GM12874 (cell line): ENCODE data around the gene ADGRG1.

ENCODE experiments used
- TF ChIP-seq, protein P1 (sequence below): IDR thresholded peaks from 2 replicates; pipeline ENCODE4 v1.5.1; 2011; ENCODE audit warnings: low read depth, mild to moderate bottlenecking, control low read depth, low read length, moderate library complexity; ENCODE audit not compliant: insufficient read depth

ADGRG1 gene

DNA sequence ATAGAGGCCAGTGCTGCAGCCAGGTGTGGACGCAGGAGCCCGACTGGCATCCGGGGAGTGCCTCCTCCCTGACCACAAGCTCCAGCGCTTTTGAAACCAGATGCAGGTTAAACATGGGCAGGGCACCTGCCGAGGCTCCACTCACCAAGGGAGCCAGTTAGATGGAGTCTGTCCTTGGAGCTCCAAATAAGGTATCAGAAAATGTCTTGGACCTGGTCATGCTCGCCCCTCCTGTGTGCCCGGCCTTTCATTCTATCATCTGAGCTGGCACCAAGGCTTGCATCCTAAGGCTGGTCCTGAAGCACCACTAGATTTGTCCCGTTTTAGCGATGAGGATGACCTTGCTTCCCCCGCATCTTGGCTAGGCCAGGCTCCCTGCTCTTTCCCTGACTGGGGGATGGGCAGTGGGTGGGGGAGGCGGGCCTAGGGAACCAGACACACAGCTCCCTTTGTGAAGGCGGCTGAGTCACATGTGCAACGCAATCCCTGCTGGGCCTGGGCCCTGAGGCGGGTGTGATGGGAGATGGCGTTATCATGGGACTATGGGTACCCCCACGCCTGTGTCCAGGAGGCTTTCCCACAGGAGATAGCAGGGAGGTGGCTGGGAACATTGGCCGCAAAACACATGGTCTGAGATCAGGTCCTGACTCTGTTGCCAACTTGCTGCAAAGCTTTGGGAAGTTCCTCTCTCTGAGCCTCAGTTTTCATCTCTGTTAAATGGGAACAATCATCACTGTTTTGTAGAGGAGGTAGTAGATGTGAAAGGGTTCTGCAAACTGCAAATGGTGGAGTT lies 5.0 kb upstream of the ADGRG1 start:
- TF ChIP-seq, protein P1, sequence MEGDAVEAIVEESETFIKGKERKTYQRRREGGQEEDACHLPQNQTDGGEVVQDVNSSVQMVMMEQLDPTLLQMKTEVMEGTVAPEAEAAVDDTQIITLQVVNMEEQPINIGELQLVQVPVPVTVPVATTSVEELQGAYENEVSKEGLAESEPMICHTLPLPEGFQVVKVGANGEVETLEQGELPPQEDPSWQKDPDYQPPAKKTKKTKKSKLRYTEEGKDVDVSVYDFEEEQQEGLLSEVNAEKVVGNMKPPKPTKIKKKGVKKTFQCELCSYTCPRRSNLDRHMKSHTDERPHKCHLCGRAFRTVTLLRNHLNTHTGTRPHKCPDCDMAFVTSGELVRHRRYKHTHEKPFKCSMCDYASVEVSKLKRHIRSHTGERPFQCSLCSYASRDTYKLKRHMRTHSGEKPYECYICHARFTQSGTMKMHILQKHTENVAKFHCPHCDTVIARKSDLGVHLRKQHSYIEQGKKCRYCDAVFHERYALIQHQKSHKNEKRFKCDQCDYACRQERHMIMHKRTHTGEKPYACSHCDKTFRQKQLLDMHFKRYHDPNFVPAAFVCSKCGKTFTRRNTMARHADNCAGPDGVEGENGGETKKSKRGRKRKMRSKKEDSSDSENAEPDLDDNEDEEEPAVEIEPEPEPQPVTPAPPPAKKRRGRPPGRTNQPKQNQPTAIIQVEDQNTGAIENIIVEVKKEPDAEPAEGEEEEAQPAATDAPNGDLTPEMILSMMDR, result no peak

- TF ChIP-seq, protein P1, result no peak
Observed at GRCh38 chr16:57624044-57624688, 4.3 kb upstream of the ADGRG1 start.

GRCh38 chr16:57624806-57625500 lies 3.5 kb upstream of the ADGRG1 start:
- TF ChIP-seq, protein P1, result no peak

DNA sequence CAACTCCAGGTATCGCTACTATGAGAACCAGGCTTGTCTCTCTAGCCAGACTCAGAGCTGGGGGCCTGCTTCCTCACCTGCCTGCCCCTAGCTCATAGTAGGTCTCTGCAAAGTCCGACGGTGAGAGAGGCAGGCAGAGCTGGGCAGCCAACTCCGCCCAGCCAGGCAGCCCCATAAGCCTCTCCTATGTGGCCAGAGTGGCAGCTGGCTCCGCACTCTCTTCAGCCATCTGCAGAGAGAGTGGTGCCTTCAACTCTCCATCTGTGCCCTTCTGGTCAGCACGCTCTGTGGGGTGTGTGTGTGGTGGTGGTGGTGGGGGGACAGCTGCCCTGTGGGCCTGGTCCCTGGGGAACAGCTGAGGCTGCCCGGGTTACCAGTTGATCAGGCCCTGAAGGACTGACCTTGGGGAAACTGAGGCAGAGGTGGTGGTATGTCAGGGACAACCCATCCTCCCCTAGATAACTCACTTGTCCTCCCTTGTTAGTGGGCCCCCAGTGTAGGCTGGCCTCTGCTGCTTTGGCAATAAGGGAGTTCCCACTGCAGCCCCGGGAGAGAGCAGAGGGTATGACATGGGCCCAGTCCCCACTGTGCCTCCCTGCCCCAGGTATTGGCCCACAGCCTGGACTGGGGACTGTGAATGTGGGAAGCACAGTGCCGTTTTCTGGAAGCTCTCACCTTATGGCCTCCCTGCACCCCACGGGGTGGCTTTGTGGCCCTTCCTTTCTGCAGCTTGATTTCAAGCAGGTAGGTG lies 1.8 kb upstream of the ADGRG1 start:
- TF ChIP-seq, protein P1, result no peak

DNA sequence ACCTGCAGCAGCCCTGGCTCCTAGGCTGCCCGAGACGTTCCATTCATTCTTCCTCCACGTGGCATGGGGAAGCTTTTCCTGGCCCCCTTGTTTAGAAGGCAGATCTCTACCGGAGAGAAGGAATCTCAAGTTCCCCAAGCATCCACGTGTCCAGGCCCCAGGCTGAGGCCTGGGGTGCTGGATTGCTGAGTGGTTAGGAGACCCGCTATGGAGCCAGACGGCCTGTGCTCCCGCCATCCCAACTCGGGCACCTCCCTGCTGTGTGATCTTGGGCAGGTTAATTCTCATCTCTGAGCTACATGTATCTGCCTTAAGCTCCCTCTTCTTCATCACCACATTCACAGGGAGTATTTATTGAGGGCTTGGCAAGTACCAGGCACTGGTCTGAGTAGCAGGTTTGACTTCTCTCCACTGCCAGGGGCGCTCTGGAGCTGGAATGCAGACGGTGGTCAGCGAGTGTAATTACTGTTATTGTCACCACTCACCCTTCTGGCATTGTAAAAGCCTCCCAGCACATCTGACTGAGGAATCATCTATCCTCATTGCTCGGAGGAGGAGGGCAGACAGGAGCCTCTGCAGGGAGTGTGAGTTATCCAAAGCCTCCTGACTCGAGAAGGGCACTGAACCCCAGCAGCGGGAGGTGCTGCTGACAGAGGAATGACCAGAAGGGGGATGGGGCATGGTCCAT lies 1.1 kb upstream of the ADGRG1 start:
- TF ChIP-seq, protein P1, result no peak

DNA sequence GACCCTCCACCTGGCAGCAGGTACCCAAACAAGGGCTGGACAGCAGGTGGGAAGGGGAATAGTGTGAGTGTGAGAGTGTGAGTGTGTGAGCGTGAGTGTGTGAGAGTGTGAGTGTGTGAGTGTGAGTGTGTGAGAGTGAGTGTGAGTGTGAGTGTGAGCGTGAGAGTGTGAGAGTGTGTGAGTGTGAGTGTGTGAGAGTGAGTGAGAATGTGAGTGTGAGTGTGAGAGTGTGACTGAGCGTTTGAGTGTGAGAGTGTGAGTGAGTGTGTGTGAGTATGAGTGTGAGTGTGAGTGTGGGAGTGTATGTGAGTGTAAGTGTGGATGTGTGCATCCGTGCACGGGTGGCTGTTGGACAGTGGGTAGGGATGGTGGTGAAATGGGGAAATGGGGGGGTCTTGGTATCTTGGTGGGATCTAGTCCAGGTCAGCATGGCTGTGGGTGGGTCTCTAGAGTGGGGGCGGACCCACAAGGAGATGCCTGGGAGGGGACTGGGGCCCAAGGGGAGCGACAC lies 408 bp downstream of the ADGRG1 start:
- TF ChIP-seq, protein P1, result no peak
